ENCODE measurements around the gene FES.

Gene FES

DNA sequence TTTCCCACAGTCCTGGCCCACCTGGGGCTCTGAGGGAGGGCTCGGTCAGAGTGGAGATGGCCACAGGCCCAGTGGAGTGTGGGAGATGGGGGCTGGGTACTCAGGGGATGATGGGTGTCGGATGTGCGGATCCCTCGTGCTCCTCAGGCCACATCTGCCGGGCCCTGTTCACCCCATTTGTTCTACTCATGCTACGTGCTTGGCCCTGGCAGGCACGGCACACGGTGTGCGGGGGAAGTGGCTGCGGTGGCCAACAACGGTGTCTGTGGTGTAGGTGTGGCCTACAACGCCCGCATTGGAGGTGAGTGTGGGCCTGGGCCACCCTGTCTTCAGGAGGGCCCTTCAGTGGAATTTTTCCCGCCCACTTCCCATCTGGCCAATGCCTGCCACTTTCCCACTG is 7.0 kb upstream of the FES start:
- no peak for DNase-seq

DNA sequence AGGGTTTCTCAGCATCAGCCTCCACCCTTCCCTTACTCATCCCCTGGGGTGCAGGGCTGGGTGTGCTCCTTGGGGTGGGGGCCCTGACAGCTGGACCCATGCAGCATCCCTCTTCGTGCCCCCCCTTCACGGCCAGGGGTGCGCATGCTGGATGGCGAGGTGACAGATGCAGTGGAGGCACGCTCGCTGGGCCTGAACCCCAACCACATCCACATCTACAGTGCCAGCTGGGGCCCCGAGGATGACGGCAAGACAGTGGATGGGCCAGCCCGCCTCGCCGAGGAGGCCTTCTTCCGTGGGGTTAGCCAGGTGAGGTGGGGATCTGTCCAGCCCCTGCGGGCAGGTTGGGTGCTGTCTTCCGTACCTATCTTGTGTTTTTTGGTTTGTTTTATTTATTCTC is 6.3 kb upstream of the FES start:
- DNase-seq: no peak

DNA sequence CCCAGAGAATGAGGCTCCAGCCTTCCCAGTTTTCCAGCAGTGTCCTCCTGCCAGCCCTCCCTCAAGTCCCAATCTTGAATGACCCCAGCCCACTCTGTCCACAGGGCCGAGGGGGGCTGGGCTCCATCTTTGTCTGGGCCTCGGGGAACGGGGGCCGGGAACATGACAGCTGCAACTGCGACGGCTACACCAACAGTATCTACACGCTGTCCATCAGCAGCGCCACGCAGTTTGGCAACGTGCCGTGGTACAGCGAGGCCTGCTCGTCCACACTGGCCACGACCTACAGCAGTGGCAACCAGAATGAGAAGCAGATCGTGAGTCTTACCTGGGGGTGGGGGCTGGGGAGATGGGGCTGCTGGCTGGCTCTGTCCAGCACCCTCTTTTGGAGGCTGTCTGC is 5.6 kb upstream of the FES start:
- DNase-seq: no peak

DNA sequence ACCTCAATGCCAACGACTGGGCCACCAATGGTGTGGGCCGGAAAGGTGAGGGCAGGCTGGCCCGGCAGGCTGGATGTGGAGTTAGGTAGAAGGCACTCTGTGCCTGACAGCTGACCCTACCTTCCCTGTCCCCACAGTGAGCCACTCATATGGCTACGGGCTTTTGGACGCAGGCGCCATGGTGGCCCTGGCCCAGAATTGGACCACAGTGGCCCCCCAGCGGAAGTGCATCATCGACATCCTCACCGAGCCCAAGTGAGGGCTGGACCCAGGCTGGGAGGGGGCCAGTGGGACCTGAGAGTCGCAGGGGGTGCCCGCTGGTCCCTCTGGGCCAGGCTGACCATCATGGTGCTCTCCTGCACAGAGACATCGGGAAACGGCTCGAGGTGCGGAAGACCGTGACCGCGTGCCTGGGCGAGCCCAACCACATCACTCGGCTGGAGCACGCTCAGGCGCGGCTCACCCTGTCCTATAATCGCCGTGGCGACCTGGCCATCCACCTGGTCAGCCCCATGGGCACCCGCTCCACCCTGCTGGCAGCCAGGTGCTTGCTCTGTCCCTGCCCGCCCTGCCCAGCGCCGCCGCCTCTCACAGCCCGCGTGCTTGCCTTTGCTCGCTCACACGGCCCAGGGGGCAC is 4.5 kb upstream of the FES start:
- DNase-seq: no peak

DNA sequence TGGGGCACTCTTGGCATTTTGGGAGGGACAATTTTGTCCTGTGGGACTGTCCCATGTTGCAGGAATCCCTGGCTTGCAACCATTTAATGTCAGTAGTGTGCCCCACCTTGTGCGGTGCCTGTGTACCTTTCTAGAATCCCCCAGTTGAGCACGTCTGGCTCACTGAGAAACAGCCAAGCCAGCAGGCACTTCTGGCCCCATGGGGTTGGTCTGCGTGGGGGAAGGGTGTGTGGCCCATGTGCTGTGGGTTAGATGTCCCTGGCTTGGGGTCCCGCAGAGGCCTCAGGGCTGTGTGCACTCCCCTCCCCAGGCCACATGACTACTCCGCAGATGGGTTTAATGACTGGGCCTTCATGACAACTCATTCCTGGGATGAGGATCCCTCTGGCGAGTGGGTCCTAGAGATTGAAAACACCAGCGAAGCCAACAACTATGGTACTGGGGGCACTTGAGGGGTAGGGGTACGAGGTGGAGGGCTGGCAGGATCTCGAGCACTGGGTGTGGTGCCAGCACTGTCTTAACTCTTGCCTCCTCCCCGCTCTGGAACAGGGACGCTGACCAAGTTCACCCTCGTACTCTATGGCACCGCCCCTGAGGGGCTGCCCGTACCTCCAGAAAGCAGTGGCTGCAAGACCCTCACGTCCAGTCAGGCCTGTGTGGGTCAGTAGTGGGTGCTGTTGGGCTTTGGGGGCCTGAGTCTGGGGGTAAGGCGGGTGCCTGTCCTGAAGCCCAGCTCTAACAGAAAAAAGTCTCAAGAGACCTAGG is 3.7 kb upstream of the FES start:
- DNase-seq: no peak

DNA sequence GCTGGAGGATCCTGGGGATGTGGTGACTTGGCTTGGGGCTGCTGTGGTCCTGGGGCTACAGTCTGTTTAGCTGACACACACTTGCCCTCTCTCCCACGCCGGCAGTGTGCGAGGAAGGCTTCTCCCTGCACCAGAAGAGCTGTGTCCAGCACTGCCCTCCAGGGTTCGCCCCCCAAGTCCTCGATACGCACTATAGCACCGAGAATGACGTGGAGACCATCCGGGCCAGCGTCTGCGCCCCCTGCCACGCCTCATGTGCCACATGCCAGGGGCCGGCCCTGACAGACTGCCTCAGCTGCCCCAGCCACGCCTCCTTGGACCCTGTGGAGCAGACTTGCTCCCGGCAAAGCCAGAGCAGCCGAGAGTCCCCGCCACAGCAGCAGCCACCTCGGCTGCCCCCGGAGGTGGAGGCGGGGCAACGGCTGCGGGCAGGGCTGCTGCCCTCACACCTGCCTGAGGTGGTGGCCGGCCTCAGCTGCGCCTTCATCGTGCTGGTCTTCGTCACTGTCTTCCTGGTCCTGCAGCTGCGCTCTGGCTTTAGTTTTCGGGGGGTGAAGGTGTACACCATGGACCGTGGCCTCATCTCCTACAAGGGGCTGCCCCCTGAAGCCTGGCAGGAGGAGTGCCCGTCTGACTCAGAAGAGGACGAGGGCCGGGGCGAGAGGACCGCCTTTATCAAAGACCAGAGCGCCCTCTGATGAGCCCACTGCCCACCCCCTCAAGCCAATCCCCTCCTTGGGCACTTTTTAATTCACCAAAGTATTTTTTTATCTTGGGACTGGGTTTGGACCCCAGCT is 2.9 kb upstream of the FES start:
- DNase-seq: no peak

DNA sequence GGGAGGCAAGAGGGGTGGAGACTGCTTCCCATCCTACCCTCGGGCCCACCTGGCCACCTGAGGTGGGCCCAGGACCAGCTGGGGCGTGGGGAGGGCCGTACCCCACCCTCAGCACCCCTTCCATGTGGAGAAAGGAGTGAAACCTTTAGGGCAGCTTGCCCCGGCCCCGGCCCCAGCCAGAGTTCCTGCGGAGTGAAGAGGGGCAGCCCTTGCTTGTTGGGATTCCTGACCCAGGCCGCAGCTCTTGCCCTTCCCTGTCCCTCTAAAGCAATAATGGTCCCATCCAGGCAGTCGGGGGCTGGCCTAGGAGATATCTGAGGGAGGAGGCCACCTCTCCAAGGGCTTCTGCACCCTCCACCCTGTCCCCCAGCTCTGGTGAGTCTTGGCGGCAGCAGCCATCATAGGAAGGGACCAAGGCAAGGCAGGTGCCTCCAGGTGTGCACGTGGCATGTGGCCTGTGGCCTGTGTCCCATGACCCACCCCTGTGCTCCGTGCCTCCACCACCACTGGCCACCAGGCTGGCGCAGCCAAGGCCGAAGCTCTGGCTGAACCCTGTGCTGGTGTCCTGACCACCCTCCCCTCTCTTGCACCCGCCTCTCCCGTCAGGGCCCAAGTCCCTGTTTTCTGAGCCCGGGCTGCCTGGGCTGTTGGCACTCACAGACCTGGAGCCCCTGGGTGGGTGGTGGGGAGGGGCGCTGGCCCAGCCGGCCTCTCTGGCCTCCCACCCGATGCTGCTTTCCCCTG is 2.2 kb upstream of the FES start:
- no peak for DNase-seq

DNA sequence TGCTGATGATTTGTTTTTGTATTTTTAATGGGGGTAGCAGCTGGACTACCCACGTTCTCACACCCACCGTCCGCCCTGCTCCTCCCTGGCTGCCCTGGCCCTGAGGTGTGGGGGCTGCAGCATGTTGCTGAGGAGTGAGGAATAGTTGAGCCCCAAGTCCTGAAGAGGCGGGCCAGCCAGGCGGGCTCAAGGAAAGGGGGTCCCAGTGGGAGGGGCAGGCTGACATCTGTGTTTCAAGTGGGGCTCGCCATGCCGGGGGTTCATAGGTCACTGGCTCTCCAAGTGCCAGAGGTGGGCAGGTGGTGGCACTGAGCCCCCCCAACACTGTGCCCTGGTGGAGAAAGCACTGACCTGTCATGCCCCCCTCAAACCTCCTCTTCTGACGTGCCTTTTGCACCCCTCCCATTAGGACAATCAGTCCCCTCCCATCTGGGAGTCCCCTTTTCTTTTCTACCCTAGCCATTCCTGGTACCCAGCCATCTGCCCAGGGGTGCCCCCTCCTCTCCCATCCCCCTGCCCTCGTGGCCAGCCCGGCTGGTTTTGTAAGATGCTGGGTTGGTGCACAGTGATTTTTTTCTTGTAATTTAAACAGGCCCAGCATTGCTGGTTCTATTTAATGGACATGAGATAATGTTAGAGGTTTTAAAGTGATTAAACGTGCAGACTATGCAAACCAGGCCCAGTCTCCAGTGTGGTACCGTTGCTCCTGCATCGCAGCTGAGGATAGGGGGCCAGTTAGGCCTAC is 1.4 kb upstream of the FES start:
- DNase-seq: no peak

DNA sequence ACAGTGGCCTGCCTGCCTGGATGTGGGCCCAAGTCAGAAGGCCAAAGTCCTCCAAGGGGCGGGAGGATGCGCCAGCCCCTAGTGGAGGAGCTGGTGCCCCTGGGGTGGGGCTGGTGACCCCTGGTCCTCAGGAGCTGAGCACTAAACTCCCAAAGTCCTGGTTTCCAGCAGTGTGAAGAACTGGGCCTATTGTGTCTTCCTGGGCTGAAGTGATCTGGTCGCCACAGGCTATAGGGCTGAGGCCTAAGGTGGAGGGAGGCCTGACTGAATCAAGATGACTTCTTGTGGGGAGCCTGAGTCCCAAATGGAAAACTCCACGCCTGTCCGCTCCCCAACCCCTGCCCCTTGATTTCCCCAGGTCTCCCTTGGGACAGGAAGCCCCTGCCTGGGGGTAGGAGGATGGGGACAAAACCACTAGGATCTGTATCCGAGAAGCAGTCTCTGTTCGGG is 753 bp upstream of the FES start:
- DNase-seq: no peak

DNA sequence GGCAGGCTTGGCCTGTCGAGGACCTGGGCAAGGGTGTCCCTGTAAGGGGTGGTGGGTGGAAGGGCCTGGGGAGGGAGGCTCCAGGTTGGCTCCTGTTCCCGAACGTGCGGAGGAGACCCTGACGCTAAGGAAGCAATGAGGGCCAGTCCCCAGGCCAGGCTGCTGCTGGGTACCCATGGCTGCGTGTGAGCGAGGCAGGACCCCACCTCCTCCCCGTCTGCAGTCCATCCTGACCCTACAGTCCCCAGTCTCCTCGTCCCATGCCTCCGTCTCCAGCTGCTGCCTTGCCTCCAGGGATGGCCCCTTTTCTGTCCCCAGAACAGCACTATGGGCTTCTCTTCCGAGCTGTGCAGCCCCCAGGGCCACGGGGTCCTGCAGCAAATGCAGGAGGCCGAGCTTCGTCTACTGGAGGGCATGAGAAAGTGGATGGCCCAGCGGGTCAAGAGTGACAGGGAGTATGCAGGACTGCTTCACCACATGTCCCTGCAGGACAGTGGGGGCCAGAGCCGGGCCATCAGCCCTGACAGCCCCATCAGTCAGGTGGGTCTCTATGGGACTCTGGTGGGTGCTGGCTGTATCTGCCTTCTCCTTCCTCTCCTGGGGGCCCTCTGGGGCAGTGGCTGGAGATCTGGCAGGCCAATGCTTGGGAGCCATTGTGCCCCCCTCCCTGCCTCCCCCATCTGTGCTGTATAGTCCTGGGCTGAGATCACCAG is 571 bp downstream of the FES start:
- no peak for DNase-seq

DNA sequence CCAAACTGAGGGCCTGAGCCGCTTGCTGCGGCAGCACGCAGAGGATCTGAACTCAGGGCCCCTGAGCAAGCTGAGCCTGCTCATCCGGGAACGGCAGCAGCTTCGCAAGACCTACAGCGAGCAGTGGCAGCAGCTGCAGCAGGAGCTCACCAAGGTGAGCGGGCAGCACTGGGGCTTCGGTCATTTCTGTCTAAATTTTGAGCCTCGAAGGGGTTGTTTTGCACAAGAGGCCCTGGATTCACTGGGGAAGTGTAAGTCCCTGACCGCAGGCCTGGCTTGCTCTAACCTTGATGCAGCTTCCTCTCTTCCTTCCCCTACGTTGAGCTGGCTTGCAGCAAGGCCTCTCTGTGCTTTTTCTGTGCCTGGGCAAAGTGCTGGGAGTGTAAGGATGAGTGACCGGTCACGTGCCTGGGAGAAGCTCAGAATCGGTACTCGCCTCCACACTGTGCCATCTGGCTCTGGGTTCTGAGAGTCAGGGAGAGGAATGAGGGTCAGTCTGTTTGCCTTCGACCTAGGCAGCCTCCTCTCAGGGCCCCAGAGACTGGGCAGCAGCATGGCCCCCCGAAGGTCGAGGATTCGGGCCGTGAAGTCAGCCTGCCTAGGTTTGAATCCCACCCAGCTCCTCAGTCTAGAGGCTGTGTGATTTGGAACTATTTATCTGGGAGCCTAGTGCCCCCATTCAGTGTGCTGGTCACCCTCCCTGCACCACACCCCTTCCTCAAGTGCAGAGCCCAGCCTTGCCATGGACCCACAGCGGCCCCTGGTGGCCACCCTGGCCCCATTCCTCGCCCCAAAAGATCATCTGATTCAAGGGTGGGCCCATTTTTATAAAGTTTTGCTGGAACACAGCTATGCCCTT is 1.4 kb downstream of the FES start:
- DNase-seq: peak; percentile 64

DNA sequence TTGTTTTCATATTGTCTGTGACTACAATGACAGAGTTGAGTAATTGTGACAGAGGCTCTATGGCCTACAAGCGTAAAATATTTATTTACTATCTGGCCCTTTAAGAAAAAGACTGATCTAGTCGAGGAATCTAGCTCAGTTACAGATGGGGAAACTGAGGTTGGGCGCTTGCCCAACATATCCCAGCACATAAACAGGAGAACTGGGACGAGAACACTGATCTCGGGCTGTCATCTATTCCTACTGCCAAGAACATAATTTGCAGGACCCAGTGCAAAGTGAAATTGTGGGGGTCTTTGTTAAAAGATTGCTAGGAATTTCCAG is 1.9 kb downstream of the FES start:
- DNase-seq: no peak

DNA sequence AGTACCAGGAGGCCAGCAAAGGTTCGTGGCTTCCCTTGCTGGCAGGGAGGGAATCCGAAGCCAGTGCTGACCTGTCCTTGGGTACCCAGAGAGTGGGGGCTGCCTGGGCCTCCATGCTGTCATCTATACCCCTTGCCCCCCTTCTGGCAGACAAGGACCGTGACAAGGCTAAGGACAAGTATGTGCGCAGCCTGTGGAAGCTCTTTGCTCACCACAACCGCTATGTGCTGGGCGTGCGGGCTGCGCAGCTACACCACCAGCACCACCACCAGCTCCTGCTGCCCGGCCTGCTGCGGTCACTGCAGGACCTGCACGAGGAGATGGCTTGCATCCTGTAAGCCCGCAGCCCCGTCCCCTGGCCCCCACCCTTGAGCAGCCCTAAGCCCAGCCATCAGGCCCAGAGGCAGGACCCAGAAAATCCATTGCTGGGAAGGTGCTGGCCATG is 2.8 kb downstream of the FES start:
- DNase-seq: no peak

DNA sequence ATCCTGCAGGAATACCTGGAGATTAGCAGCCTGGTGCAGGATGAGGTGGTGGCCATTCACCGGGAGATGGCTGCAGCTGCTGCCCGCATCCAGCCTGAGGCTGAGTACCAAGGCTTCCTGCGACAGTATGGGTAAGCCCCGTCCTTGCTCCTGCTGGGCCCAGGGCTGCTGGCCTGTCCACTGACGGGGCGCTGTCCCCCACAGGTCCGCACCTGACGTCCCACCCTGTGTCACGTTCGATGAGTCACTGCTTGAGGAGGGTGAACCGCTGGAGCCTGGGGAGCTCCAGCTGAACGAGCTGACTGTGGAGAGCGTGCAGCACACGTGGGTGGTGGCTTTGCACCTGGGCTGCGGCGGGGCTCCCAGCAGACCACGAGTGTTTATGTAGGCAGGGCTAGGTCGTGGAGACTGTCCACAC is 5.0 kb downstream of the FES start:
- no peak for DNase-seq

DNA sequence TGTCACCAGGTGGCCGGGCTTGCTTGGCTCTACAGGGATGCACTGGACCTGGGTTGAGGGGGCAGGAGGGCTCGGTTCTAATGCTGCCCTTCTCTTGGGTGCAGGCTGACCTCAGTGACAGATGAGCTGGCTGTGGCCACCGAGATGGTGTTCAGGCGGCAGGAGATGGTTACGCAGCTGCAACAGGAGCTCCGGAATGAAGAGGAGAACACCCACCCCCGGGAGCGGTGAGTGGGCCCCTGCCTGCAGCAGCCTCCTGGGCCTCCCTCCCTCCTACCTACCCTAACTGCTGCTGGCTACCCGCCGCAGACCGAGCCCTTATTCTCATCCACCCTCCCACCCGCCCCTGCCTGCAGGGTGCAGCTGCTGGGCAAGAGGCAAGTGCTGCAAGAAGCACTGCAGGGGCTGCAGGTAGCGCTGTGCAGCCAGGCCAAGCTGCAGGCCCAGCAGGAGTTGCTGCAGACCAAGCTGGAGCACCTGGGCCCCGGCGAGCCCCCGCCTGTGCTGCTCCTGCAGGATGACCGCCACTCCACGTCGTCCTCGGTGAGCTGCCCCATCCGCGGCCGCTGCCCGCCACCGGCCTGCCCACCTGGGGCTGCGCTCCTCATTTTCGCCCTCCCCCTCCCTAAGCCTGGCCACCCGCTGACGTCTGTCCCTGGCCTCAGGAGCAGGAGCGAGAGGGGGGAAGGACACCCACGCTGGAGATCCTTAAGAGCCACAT is 5.6 kb downstream of the FES start:
- DNase-seq: no peak

DNA sequence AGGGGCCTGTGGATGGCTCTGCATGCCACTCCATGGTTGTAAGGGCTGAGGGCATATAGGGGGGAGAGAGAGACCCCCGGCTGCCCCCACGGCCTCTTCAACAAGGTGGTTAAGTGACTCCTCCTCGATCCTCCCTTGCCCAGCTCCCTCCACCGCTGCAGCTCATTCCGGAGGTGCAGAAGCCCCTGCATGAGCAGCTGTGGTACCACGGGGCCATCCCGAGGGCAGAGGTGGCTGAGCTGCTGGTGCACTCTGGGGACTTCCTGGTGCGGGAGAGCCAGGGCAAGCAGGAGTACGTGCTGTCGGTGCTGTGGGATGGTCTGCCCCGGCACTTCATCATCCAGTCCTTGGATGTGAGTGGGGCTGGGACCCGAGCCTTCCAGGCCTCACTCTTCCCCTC is 6.5 kb downstream of the FES start:
- no peak for DNase-seq

DNA sequence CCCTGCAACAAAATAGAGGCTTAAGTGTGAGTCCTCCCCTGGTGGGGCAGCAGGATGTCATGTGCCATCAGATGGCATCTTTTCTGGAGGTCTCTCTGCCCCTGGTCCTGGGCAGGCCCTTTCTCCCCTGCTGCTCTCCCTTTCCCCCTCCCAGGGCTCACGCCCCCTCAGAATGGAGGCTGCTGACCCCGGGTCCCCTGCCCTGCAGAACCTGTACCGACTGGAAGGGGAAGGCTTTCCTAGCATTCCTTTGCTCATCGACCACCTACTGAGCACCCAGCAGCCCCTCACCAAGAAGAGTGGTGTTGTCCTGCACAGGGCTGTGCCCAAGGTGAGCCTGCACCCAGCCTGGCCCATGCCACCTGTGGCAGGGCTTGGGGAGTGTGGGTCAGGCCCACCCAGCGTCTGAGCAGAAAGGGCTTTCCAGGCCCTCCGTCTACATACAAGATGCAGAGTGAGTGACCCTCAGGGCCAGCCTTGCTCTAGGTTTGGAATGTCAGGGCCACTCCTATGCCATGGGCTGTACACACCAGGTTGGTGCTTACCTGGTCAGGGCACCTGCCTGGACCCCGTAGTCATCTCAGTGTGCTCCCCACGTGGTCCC is 7.1 kb downstream of the FES start:
- DNase-seq: no peak

DNA sequence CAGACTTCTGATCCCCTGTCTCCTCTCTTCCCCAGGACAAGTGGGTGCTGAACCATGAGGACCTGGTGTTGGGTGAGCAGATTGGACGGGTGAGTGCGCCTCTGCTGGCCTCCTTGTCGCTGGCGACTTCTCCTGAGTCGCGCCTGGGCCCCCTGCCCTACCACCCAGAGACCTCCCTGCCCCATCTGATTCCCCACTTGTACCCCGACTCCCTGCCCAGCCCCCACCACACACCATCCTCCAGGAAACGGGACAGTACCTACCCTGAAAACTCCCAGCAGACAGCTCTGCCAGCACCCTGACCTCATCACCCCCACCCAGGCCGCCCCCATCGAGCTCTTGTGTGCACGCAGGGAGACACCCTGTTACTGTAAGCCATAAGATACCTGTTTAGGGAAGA is 7.7 kb downstream of the FES start:
- no peak for DNase-seq

DNA sequence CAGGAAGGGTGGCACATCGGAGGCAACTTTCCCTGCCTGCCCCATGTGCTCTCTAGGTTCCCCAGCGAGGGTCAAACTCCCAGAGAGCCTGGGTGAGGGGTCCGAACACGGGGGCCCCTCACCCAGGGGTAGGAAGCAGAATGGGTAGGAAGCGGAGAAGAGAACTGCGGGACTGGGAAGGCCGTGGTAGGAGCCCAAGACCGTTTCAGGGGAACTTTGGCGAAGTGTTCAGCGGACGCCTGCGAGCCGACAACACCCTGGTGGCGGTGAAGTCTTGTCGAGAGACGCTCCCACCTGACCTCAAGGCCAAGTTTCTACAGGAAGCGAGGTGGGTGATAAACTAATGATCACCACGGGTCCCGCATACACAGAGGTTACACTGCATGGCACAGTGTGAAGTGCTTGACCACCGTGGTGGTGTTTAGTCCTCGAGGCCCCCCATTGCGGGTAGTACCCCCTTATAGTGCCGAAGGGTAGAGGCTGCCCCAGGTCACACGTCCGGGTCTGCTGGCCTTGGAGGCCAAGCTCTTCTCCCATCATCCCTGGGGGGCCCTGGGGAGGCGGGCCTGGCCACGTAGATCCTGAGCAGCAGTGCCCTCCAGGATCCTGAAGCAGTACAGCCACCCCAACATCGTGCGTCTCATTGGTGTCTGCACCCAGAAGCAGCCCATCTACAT is 8.3 kb downstream of the FES start:
- no peak for DNase-seq
